HFFc6 (cell line): ENCODE measurements around the gene GRAMD4. TPM values are rescaled to one million over a fixed set of nuclear protein-coding genes. Genes with fewer than 3 reads are reported as not detected.

Experiments used
- DNase-seq: peaks from one replicate; pipeline ENCODE4 v3.0.0-alpha.2; 2018
- H3K27ac Mint-ChIP-seq: 2 replicates; pipeline ENCODE4 v1.8.0; 2020; ENCODE audit warnings: mild to moderate bottlenecking, mixed read lengths
- H3K27me3 Mint-ChIP-seq: 2 replicates; pipeline ENCODE4 v1.8.0; 2021; ENCODE audit warnings: mild to moderate bottlenecking, moderate library complexity, mixed read lengths; ENCODE audit not compliant: insufficient read depth
- H3K36me3 Mint-ChIP-seq: 2 replicates; pipeline ENCODE4 v1.8.0; 2021; ENCODE audit warnings: low read depth, mixed read lengths
- H3K4me1 Mint-ChIP-seq: 2 replicates; pipeline ENCODE4 v1.8.0; 2020; ENCODE audit warnings: low read depth, mixed read lengths
- H3K4me3 Mint-ChIP-seq: 2 replicates; pipeline ENCODE4 v1.8.0; 2020; ENCODE audit warnings: mild to moderate bottlenecking, moderate library complexity, mixed read lengths
- H3K9me3 Mint-ChIP-seq: 2 replicates; pipeline ENCODE4 v1.8.0; 2020; ENCODE audit warnings: mild to moderate bottlenecking, mixed read lengths
- total RNA-seq, 6 experiments: library from RNA; stranded (reverse); fragmentation: NEBNext Ultra II Directional; extraction: Animal tissue kit (Norgen Biotek cat#: 25700); gene quantifications; 2 replicates in 1 of 6; 3 replicates in 5 of 6; pipeline ENCODE4 v1.2.3, GENCODE V29; 2021
- TF ChIP-seq, protein P1 (sequence below): fragments of 200-600 bp; sonication (generic); IDR thresholded peaks from 2 replicates; pipeline ENCODE4 v1.5.0; 2021; ENCODE audit warnings: antibody characterized with exemption, mild to moderate bottlenecking

The GRAMD4 gene
- total RNA-seq, 6 experiments from 2014 or later = 6.8 to 16.3 (median 9.5) TPM

DNA sequence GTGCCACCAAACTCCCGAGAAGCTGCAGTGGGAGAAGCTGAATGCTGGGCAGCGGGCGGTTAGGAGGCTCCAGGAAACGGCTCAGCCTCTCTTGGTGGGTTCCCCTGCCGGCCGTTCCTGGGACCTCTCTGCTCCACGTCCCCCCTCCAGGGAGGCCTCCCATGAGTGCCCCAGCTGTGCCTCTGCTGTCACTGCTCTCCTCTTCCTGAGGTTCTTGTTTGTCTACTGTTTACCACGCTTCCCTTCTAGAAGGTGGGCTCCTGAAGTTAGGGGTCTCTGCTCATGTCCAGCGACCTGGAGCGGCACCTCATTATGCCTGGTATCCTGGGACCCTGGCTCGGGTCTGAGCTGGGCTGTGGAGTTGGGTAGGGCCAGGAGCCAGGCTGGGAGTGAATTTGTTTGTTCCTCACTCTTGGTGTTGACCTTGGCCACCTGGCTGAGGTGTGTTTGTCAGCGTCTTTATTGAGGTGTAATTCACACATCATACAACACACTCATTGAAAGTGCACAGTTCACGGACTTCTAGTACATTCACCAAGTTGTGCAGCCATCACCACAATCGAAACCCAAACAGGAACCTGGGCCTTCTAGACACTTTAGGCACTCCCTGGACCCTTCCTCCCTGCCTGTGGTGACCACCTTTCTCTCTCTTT lies 37.8 kb upstream of the GRAMD4 start:
- TF ChIP-seq, protein P1, sequence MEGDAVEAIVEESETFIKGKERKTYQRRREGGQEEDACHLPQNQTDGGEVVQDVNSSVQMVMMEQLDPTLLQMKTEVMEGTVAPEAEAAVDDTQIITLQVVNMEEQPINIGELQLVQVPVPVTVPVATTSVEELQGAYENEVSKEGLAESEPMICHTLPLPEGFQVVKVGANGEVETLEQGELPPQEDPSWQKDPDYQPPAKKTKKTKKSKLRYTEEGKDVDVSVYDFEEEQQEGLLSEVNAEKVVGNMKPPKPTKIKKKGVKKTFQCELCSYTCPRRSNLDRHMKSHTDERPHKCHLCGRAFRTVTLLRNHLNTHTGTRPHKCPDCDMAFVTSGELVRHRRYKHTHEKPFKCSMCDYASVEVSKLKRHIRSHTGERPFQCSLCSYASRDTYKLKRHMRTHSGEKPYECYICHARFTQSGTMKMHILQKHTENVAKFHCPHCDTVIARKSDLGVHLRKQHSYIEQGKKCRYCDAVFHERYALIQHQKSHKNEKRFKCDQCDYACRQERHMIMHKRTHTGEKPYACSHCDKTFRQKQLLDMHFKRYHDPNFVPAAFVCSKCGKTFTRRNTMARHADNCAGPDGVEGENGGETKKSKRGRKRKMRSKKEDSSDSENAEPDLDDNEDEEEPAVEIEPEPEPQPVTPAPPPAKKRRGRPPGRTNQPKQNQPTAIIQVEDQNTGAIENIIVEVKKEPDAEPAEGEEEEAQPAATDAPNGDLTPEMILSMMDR = no peak
- no peak for DNase-seq
- peaks cover 14% of the 10 kb centered on the region for H3K4me1 Mint-ChIP-seq
- H3K27ac Mint-ChIP-seq = no peak overlapping the region
- no peaks in the 10 kb centered on the region for H3K9me3 Mint-ChIP-seq
- H3K4me3 Mint-ChIP-seq = no peak overlapping the region
- no peaks in the 10 kb centered on the region for H3K36me3 Mint-ChIP-seq
- peaks cover 9% of the 10 kb centered on the region for H3K27me3 Mint-ChIP-seq

DNA sequence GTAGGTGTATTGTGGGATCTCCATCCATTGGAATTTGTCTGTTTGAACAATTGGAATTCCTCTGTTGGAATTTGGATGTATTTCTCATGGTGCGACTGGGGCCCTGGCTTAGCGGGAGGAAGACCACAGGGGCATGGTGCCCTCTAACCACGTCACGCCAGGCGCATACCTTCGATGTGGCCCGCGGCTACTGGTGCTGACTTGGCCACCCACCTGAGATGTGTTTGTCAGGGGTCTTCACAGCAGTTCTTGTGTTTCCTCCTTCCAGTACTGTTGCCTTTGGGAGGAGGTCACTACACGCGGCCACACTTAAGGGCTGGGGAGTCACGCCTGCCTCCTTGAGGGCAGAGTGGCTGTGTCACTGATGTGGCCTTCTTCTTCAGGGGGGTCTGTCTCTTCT lies 36.6 kb upstream of the GRAMD4 start:
- peaks cover 7% of the 10 kb centered on the region for H3K27me3 Mint-ChIP-seq
- peaks cover 7% of the 10 kb centered on the region for H3K4me1 Mint-ChIP-seq
- no peak overlapping the region for H3K27ac Mint-ChIP-seq
- H3K9me3 Mint-ChIP-seq = no peaks in the 10 kb centered on the region
- DNase-seq = no peak
- TF ChIP-seq, protein P1 = no peak
- H3K36me3 Mint-ChIP-seq = no peaks in the 10 kb centered on the region
- no peak overlapping the region for H3K4me3 Mint-ChIP-seq

DNA sequence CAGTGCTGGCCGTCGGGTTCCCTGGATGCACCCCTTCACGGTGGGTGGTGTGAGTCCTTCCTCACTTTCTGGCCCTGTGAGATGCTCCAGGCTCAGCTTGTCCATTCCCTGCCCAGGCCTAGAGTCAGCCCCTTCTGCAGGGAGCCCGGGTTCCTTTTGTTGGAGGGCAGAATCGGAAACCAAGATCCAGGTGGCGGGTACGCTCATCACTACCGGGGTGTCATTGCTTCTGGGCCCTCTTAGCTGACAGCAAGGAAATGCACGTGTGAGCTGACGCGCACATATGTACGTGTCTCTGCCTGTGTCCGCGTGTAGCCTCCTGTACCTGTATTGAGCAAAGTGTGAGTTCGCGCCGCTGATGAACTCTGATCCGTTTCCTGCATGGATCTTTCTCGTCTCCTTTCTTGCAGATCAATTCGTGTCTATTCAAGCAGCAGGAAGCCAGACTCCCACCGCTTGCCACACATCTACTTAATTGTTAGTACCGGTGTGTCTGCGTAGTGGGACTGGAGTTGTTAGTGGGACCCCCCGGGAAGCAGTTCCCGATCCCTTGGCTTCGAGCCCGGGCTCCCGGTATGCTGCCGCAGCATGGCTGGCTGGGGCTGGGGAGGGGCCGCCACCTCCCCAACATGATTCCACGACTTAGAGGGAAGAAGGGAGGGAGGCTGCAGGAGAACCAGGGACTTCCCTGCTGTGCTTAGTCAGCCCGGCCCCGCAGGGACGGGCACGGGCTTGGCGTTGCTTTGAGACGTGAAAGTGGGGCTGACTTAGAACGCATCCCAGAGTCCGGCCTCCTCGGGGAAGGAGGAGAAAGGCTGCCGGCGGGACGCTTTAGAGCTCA lies 35.9 kb upstream of the GRAMD4 start:
- DNase-seq = no peak
- no peaks in the 10 kb centered on the region; the same call in 1 of the 2 replicates for H3K4me1 Mint-ChIP-seq
- H3K27me3 Mint-ChIP-seq = peaks cover 7% of the 10 kb centered on the region; the same call in 1 of the 2 replicates
- no peak overlapping the region for H3K27ac Mint-ChIP-seq
- no peaks in the 10 kb centered on the region for H3K9me3 Mint-ChIP-seq
- TF ChIP-seq, protein P1 = no peak
- no peak overlapping the region for H3K4me3 Mint-ChIP-seq
- H3K36me3 Mint-ChIP-seq = no peaks in the 10 kb centered on the region

DNA sequence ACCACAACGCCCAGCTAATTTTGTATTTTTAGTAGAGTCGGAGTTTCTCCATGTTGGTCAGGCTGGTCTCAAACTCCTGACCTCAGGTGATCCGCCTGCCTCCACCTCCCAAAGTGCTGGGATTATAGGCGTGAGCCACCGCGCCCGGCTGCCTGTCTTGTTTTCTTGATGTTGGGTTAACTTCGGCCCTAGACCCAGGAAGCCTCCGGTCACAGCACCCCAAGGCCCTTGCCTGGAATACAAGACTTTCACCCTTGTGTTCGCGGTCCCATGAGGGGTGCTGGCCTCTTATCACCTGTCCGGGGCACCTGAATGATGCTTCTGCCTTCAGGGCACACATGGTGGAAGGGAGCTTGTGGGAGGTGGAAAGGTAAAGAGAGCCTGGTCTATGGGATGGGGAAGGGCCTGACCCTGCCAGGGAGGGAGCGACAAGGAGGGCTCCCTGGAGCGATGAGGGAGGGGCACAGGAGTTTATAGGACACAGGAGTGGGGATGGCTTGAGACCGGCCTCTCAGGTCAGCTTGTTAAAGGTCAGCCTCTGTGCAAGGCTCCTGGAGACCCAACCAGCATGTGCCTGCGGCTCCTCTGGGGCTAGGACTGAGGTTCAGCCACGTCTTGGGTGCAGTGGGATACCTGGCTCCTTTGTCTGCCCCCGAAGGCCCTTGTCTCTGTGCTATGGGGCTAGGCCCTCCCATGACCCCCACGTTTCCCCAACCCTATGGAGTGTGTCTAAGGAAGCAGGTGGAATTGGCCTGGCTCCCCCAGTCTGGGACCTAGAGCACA lies 34.7 kb upstream of the GRAMD4 start:
- no peaks in the 10 kb centered on the region for H3K36me3 Mint-ChIP-seq
- TF ChIP-seq, protein P1 = no peak
- no peak for DNase-seq
- H3K27ac Mint-ChIP-seq = no peak overlapping the region
- no peak overlapping the region for H3K4me3 Mint-ChIP-seq
- H3K9me3 Mint-ChIP-seq = no peaks in the 10 kb centered on the region
- H3K4me1 Mint-ChIP-seq = no peaks in the 10 kb centered on the region
- peaks cover 6% of the 10 kb centered on the region; the same call in 1 of the 2 replicates for H3K27me3 Mint-ChIP-seq

DNA sequence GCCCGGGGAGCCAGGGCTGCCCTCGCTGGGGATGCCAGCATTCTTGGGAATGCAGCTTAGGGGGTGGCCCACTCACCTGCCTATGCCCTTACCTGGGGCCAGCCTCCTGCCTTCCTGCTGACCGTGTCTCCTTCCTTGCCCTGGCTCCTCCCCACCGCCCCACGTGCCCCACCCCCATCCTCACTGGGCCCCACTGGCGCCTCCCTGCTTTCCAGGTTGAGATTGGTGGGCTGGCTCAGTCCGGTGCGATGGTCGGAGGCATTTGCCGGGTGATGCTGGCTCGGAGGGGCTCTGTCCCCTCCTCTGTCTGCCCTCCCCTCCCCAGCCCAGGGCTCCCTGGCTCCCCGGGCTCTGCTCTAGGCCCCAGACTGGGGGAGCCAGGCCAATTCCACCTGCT lies 34.1 kb upstream of the GRAMD4 start:
- Mint-ChIP-seq H3K27me3 (peaks cover 6% of the 10 kb centered on the region; the same call in 1 of the 2 replicates), H3K27ac (no peak overlapping the region), H3K9me3 (no peaks in the 10 kb centered on the region), H3K36me3 (no peaks in the 10 kb centered on the region), H3K4me3 (no peak overlapping the region), H3K4me1 (no peaks in the 10 kb centered on the region)
- DNase-seq = no peak
- TF ChIP-seq, protein P1 = no peak
